ENCODE results near the gene ABHD16A.

DNA sequence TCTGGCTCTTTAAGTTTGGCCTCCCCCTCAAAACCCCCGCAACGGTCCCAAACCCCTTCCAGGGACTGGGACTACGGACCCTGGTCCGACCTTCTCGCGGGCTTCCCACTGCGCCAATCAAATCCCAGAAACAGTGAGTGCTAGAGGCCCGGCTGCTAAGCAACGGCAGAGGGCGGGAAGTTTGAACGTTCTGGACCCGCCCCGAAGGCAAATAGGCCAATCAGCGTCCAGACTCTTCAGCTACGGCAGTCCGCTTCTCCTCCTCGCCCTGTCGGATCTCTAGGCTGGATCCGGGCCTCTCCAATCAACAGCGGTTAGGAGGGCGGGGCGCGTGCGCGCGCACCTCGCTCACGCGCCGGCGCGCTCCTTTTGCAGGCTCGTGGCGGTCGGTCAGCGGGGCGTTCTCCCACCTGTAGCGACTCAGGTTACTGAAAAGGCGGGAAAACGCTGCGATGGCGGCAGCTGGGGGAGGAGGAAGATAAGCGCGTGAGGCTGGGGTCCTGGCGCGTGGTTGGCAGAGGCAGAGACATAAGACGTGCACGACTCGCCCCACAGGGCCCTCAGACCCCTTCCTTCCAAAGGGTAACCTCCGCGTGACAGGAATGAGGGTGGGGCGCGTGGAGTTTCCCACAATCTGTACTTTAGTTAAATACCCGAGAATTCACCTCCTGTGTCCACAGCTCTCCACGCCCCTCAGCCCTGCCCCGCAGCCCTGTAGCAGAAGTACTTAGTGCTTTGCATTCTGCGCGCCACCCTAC is 36.7 kb upstream of the ABHD16A start, which contains the start of gene MSH5:
- TF ChIP-seq, protein P1, sequence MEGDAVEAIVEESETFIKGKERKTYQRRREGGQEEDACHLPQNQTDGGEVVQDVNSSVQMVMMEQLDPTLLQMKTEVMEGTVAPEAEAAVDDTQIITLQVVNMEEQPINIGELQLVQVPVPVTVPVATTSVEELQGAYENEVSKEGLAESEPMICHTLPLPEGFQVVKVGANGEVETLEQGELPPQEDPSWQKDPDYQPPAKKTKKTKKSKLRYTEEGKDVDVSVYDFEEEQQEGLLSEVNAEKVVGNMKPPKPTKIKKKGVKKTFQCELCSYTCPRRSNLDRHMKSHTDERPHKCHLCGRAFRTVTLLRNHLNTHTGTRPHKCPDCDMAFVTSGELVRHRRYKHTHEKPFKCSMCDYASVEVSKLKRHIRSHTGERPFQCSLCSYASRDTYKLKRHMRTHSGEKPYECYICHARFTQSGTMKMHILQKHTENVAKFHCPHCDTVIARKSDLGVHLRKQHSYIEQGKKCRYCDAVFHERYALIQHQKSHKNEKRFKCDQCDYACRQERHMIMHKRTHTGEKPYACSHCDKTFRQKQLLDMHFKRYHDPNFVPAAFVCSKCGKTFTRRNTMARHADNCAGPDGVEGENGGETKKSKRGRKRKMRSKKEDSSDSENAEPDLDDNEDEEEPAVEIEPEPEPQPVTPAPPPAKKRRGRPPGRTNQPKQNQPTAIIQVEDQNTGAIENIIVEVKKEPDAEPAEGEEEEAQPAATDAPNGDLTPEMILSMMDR (conservative IDR thresholded peaks at IDR 0.05; ENCODE audit: low read length): no peak
- TF ChIP-seq EZH2phosphoT487 (IDR thresholded peaks at IDR 0.05; ENCODE audit: borderline replicate concordance): no peak
